ENCODE measurements around the gene DLD.
"Not testable (repeated sequence)": the region's sequence is repeated elsewhere in the genome, so short reads cannot be mapped to it uniquely, and the experiment has no call there.

DNA sequence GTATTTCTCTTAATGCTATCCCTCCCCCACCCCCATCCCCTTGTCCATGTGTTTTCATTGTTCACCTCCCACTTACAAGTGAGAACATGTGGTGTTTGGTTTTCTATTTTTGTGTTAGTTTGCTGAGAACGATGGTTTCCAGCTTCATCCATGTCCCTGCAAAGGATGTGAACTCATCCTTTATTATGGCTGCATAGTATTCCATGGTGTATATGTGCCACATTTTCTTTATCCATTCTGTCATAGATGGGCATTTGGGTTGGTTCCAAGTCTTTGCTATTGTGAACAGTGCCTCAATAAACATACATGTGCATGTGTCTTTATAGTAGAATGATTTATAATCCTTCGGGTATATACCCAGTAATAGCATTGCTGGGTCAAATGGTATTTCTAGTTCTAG lies 30.8 kb downstream of the DLD start:
- TF ChIP-seq SUZ12 (IDR thresholded peaks at IDR 0.05; ENCODE audit: extremely low read depth, insufficient read depth, insufficient read length); YY1 (IDR thresholded peaks at IDR 0.05; ENCODE audit: insufficient read depth, insufficient read length); ZNF274 (IDR thresholded peaks at IDR 0.05; ENCODE audit: low read depth, low read length): not testable (repeated sequence)
